ENCODE data around the gene LRP1B.

- no peak for TF ChIP-seq EZH2phosphoT487 (IDR thresholded peaks at IDR 0.05; ENCODE audit: insufficient read depth, low read depth)
- no peak for TF ChIP-seq EZH2 (IDR thresholded peaks at IDR 0.05; ENCODE audit: insufficient read depth, poor library complexity, severe bottlenecking)
Measured at GRCh38 chr2:140512106-140512505, 1618.7 kb downstream of the LRP1B start.
